ENCODE measurements around the gene CPNE7.
"Not testable (repeated sequence)": the region's sequence is repeated elsewhere in the genome, so short reads cannot be mapped to it uniquely, and the experiment has no call there.

- not testable (repeated sequence) for TF ChIP-seq CTCF (IDR thresholded peaks at IDR 0.05; ENCODE audit: low read depth, low read length); MAX (IDR thresholded peaks at IDR 0.05; ENCODE audit: low read depth, low read length); MYC (IDR thresholded peaks at IDR 0.05; ENCODE audit: low read depth, low read length); POLR2A (IDR thresholded peaks at IDR 0.05; ENCODE audit: extremely low read depth, insufficient read length)
Measured at GRCh38 chr16:89587676-89588075, 12.1 kb downstream of the CPNE7 start.
